IPS-NIHi11 (cell line): ENCODE measurements around the gene PNLIPRP2.
A peak's percentile ranks its signal among the peaks of the same experiment; 100 is the strongest.

Experiments used
- DNase-seq: peaks from one replicate; pipeline ENCODE4 v3.0.0; 2012; ENCODE audit warnings: mixed read lengths, low spot score

Gene PNLIPRP2

GRCh38 chr10:116655568-116655967, 34.8 kb downstream of the PNLIPRP2 start:
- DNase-seq = no peak

- DNase-seq = no peak
Measured at GRCh38 chr10:116656044-116656443, 35.3 kb downstream of the PNLIPRP2 start.

GRCh38 chr10:116657863-116658551, 37.3 kb downstream of the PNLIPRP2 start:
- no peak for DNase-seq

DNA sequence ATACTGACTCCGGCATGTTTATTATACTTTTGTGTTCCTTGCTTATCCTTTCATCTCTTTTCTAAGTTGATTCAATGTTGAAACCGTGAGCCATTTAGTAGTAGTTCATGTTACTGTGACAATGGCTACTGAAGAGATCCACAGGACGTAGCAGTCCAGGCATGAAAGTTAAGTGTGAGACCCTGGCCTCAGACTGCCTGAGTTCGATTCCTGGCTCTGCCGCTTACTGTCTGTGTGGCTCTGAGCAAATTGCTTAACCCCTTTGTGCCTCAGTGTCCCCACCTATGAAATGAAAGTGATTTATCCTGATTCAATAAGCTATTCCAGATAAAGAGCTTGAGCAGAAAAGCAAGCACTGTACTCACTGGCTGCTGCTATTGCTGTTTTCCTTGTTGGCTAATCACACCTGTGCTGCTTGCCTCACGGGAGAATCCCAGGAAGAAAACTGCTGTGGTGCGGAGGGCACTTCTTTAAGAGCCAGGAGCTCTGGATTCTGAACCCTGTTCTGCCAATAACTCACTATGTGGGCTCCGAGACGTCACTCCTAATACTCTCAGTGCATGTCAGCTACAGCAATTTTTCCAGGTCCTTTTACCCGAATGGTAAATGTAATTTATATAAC, 38.4 kb downstream of the PNLIPRP2 start:
- no peak for DNase-seq

DNA sequence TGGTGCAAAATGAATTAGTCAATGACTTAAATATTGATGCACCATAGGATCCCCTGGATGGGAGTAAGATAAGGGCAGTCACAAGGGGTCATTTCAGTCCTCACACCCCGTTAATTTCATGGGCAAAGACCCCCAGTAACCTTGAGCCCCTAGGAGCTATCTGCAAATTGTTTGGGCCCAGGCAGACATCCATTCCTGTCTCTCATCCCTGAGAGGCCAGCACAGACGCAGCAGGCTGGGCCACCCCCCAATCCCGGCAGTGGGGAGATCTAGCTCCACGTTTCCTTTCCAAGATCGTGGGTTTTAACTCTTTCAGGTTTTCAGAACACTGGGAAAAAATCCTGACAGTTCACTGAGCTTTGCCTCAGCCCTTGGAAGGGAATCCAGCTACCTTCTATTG, 40.1 kb downstream of the PNLIPRP2 start:
- no peak for DNase-seq

- no peak for DNase-seq
Measured at GRCh38 chr10:116663342-116663741, 42.6 kb downstream of the PNLIPRP2 start.

GRCh38 chr10:116664631-116665030, 43.9 kb downstream of the PNLIPRP2 start:
- DNase-seq = no peak

DNA sequence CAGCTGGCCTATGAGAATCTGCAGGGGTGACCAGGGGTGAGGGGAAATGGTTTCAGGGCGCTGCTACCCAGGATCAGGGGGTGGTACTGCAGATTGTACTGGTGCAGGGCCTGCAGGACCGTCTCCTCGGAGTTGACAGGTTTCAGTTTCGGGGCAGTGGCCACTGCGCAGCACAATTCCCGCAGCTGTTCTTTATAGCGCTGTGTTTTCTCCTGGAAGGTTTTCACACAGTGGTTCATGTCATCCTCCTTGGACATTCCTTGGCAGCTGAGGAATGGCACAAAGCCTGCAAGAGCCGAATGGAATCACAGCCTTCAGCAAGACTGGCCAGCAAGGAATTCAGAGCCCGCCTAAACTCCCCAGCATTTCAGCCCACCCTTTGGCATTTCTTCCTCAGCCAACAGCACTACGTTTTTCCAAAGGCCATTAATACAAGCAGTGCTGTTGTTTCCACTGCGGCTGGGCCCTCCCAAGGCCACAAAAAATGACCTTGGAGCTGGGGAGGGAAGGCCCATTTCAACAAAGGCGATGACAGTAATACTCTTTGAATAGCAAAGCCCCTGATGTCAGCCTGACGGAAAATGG, 44.9 kb downstream of the PNLIPRP2 start:
- no peak for DNase-seq

- no peak for DNase-seq
Measured at GRCh38 chr10:116667484-116667883, 46.7 kb downstream of the PNLIPRP2 start.

GRCh38 chr10:116668018-116668417, 47.3 kb downstream of the PNLIPRP2 start:
- DNase-seq = no peak

GRCh38 chr10:116668446-116668845, 47.7 kb downstream of the PNLIPRP2 start:
- no peak for DNase-seq

GRCh38 chr10:116669080-116669479, 48.3 kb downstream of the PNLIPRP2 start:
- DNase-seq = no peak

DNA sequence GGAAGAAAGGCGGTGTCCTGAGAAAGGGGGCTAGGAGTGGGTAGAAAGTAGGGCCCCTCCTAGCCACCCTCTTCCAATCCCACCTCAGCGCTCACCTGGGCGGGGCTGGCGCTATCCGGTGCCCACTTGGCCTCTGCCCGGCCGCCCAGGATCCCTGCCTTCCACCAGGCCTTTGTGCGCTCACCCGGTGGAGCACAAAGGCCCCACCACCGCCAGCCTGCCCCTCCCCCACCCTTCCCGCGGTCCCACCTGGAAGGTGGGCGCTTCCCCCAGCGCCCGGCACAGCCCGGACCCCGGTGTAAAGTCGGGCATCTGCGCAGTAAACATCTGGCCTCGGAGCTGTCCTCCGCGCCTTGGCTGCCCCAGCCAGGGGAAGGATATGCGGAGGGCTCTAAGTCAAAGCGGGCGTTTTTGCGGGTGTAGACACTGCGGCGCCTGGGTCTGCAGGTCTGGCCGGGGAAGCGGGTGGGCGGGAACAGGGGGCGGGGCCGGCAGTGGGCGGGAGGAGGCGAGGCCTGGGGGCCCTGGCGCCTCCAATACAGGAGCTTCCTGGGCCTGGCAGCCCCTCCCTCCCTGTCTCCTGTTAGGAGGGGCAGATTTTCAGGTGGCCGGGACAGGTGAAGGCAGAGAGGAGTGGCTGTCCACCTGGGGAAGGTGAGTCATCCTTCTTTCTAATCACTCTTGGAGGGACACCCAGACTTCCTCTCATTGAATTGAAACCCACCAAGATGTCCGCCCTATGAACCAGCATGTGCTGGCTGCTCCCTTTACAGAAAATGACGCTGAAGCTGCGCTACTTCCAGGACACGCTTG, 49.3 kb downstream of the PNLIPRP2 start:
- peak; percentile 98 for DNase-seq

DNA sequence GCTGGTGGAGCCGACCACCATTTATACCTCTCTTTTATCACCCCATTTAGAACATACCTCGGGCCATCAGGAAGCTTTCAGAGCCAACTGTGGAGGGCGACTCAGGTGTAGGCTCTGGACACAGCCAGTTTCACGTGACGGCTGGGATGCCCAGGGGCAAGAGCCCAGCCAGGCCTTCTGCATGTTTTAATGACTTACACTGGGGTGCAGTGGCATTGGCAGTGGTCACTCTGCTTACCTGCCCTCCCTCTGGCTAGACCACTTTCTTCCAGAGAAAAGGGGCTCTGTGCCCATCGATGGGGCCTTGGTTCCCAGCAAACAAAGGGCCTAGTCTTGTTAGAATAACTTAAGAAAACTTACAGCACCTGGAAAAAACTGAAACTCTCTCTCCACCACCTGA, 50.0 kb downstream of the PNLIPRP2 start:
- DNase-seq = no peak

DNA sequence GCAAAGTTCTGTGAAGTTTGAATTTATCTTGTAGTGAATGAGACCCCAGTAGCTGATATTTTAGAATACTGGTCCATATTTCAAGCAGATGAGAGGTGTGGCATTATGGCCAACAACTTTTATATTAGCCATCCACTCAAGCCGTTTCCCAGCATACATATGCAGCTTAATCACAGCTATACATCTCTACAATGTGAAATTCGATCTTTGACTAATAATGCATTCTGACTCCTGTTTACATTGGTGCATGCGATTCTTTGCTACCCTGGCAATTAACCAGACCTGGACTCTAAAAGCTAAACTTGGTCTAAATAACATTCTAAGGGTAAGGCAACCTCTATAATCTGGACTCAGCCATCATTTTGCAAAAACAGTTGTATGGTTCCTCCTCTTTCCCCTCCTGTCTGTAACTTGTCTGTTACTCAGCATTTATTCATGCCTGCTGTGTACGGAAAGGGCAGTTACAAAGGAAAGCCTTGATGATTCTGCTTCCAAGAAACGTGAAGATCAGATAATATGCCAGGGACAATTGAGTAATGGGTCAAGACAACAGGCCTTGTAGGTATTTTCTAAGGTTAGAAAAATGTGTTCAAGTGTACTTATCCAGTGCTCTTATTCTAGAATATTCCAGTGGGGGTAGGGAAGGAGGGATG, 50.6 kb downstream of the PNLIPRP2 start:
- no peak for DNase-seq

- no peak for DNase-seq
Measured at GRCh38 chr10:116672891-116673290, 52.1 kb downstream of the PNLIPRP2 start.

GRCh38 chr10:116673866-116674265, 53.1 kb downstream of the PNLIPRP2 start:
- DNase-seq = no peak

DNA sequence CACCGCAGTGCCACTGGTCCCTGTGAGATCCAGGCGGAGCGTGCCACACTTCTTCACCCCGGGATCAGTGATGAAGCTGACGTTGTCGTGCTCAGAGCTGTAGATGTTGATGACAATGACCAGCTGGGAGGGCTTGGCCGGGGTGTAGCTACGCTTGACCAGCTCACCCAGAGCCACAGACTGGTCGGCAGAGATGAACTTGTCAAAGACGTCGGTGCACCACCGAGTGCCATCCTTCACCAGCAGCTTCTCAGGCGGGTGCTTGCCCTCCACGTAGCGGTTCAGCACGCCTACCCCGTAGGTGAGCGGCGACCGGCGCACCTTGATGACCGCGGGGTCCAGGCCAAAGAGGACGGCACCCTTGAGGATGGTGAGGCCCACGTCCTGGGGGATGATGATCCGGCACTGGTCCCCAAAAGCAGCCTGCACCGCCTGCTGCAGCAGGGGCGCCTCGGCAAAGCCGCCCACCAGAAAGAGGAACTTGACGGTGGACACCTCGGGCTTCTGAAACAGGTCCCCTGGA, 54.2 kb downstream of the PNLIPRP2 start:
- no peak for DNase-seq

- DNase-seq = no peak
Measured at GRCh38 chr10:116676118-116676517, 55.4 kb downstream of the PNLIPRP2 start.

GRCh38 chr10:116676633-116677032, 55.9 kb downstream of the PNLIPRP2 start:
- DNase-seq = no peak

DNA sequence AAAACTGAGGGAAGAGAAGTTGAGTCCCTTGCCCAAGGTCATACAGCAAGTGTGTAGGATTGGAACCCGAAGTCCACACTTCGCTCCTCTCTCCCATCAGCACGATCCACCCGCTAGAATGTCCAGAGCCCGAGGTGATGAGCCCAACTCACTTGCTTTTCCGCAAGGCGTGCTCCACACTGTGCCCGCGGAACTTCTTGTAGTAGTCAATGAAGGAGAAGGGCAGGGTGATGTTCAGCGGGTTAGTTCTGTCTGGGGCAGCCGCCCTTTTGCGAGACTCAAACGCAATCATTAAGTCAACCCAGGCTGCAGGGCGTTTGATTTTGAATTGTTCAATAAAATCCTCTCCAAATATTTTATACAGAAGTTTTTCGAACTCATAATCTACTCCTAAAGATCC, 58.6 kb downstream of the PNLIPRP2 start:
- no peak for DNase-seq

- DNase-seq = no peak
Measured at GRCh38 chr10:116683166-116683565, 62.4 kb downstream of the PNLIPRP2 start.
